HTERT RPE-1 (cell line): ENCODE results near the gene CYP20A1.
"Not testable (repeated sequence)": the region's sequence is repeated elsewhere in the genome, so short reads cannot be mapped to it uniquely, and the experiment has no call there.

Source experiments
- in situ Hi-C: fragments of 300-500 bp; cut with MboI; formaldehyde crosslinking; loops from 4 replicates; pipeline ENCODE4 v1.14.3; 2020; ENCODE audit warnings: low sequenced_read_pairs

CYP20A1 gene

GRCh38 chr2:203238704-203239526 lies at the start of gene CYP20A1:
Gene CYP20A1, plus strand, starts transcription at chr2:203239018. Its CDS starts 45 bp downstream, at chr2:203239063.
- in situ Hi-C loops: no loop called here

- in situ Hi-C loops: not testable (repeated sequence)
Measured at GRCh38 chr2:203190547-203190946, 48.3 kb upstream of the CYP20A1 start.

- in situ Hi-C loops: not testable (repeated sequence)
Measured at GRCh38 chr2:203191026-203191425, 47.8 kb upstream of the CYP20A1 start.

- in situ Hi-C loops: no loop called here
Measured at GRCh38 chr2:203191961-203192360, 46.9 kb upstream of the CYP20A1 start.

- in situ Hi-C loops: no loop called here
Measured at GRCh38 chr2:203195331-203196036, 43.3 kb upstream of the CYP20A1 start.

GRCh38 chr2:203200866-203201265 lies 38.0 kb upstream of the CYP20A1 start:
- in situ Hi-C loops: no loop called here

- in situ Hi-C loops: no loop called here
Measured at GRCh38 chr2:203201426-203201825, 37.4 kb upstream of the CYP20A1 start.

- in situ Hi-C loops: no loop called here
Measured at GRCh38 chr2:203209538-203209937, 29.3 kb upstream of the CYP20A1 start.

GRCh38 chr2:203225423-203226039 lies 13.3 kb upstream of the CYP20A1 start:
- in situ Hi-C loops: no loop called here

- in situ Hi-C loops: not testable (repeated sequence)
Measured at GRCh38 chr2:203229674-203230073, 9.1 kb upstream of the CYP20A1 start.

GRCh38 chr2:203237346-203238238 lies 1.2 kb upstream of the CYP20A1 start:
- in situ Hi-C loops: no loop called here

- in situ Hi-C loops: no loop called here
Measured at GRCh38 chr2:203238292-203238703, 520 bp upstream of the CYP20A1 start.

- in situ Hi-C loops: no loop called here
Measured at GRCh38 chr2:203240491-203240890, 1.7 kb downstream of the CYP20A1 start.

- in situ Hi-C loops: no loop called here
Measured at GRCh38 chr2:203242518-203242917, 3.7 kb downstream of the CYP20A1 start.

- in situ Hi-C loops: no loop called here
Measured at GRCh38 chr2:203246646-203247045, 7.8 kb downstream of the CYP20A1 start.

GRCh38 chr2:203252818-203253217 lies 14.0 kb downstream of the CYP20A1 start:
- in situ Hi-C loops: no loop called here

- in situ Hi-C loops: not testable (repeated sequence)
Measured at GRCh38 chr2:203253422-203254095, 14.7 kb downstream of the CYP20A1 start.

GRCh38 chr2:203261326-203262159 lies 22.7 kb downstream of the CYP20A1 start:
- in situ Hi-C loops: no loop called here

- in situ Hi-C loops: no loop called here
Measured at GRCh38 chr2:203279288-203279687, 40.5 kb downstream of the CYP20A1 start.
